HG03139 (cell line): ENCODE measurements around the gene ELP5.

Experiments
- ATAC-seq: cut with Tn5 transposase; IDR thresholded peaks from one replicate; pipeline ENCODE4 v1.9.1; 2021; ENCODE audit not compliant: unreplicated experiment

ELP5 gene

DNA sequence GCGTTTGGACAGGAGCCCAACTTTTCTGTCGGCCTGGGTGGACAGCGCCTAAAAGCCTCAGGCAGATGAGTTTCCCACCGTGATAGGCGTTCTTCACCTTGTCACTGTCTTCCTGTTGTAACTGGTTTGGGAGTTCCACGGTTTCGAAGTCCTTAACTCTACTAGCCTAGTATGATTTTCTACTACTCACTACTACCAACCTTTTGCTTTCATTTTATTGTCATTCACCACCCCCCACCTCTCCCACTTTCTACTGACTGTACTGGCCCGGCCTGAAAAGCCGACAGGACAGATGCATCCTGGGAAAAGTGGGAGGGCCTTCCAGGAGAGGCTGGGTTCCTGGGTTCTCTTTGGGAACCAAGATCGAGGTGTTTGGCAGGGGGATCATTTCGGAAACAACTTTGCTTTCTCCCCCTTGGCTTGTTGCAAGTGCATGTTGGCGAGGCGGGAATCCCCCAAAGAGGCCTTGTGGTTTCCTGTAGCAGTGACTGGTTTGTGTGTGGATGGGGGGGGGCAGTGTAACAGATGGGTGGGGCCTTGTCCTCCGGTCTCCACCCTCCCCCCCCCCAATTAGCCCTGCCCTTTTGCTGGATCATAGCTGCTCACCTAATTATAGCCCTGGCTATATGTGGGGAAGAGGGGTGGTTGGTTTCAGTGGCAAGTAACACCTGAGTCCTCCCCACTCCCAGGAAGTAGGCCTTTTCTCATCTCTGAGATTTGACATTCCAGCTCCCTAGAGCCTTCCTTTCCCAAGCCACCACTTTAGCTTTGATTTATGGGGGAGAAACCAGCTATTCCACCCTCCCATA, 56.8 kb downstream of the ELP5 start:
- no peak for ATAC-seq
